ENCODE data around the gene PPP6C.
"Not testable (repeated sequence)": the region's sequence is repeated elsewhere in the genome, so short reads cannot be mapped to it uniquely, and the experiment has no call there.

Gene PPP6C

GRCh38 chr9:125183054-125183453, 6.5 kb downstream of the PPP6C start:
- DNase-seq (ENCODE audit: low read depth, low spot score) = no peak

- not testable (repeated sequence) for DNase-seq (ENCODE audit: low read depth, low spot score)
Observed at GRCh38 chr9:125181756-125182155, 7.8 kb downstream of the PPP6C start.

- DNase-seq (ENCODE audit: low read depth, low spot score) = no peak
Observed at GRCh38 chr9:125180876-125181275, 8.7 kb downstream of the PPP6C start.

GRCh38 chr9:125179776-125180175, 9.8 kb downstream of the PPP6C start:
- DNase-seq (ENCODE audit: low read depth, low spot score) = not testable (repeated sequence)

- DNase-seq (ENCODE audit: low read depth, low spot score) = no peak
Observed at GRCh38 chr9:125177888-125178287, 11.7 kb downstream of the PPP6C start.

- no peak for DNase-seq (ENCODE audit: low read depth, low spot score)
Observed at GRCh38 chr9:125176636-125177035, 13.0 kb downstream of the PPP6C start.

- DNase-seq (ENCODE audit: low read depth, low spot score) = no peak
Observed at GRCh38 chr9:125172031-125172755, 17.4 kb downstream of the PPP6C start.

GRCh38 chr9:125169895-125170294, 19.7 kb downstream of the PPP6C start:
- DNase-seq (ENCODE audit: low read depth, low spot score) = no peak

GRCh38 chr9:125166762-125167161, 22.8 kb downstream of the PPP6C start:
- no peak for DNase-seq (ENCODE audit: low read depth, low spot score)

GRCh38 chr9:125162891-125163290, 26.7 kb downstream of the PPP6C start:
- DNase-seq (ENCODE audit: low read depth, low spot score) = not testable (repeated sequence)

- no peak for DNase-seq (ENCODE audit: low read depth, low spot score)
Observed at GRCh38 chr9:125161284-125161918, 28.2 kb downstream of the PPP6C start.

- DNase-seq (ENCODE audit: low read depth, low spot score) = no peak
Observed at GRCh38 chr9:125160750-125161149, 28.9 kb downstream of the PPP6C start.

- DNase-seq (ENCODE audit: low read depth, low spot score) = no peak
Observed at GRCh38 chr9:125156551-125156950, 33.1 kb downstream of the PPP6C start.

- DNase-seq (ENCODE audit: low read depth, low spot score) = no peak
Observed at GRCh38 chr9:125153712-125154367, 35.8 kb downstream of the PPP6C start.

- no peak for DNase-seq (ENCODE audit: low read depth, low spot score)
Observed at GRCh38 chr9:125151730-125152129, 37.9 kb downstream of the PPP6C start.

- DNase-seq (ENCODE audit: low read depth, low spot score) = no peak
Observed at GRCh38 chr9:125150349-125151245, 39.0 kb downstream of the PPP6C start.

- DNase-seq (ENCODE audit: low read depth, low spot score) = no peak
Observed at GRCh38 chr9:125147401-125147951, 42.1 kb downstream of the PPP6C start.

GRCh38 chr9:125146247-125146646, 43.4 kb downstream of the PPP6C start:
- no peak for DNase-seq (ENCODE audit: low read depth, low spot score)

- no peak for DNase-seq (ENCODE audit: low read depth, low spot score)
Observed at GRCh38 chr9:125145425-125145824, 44.2 kb downstream of the PPP6C start.

GRCh38 chr9:125143377-125144090, 46.1 kb downstream of the PPP6C start, which contains the start of gene SCAI:
TSS of gene SCAI (minus strand) at chr9:125143528. CDS start at chr9:125143437, 91 bp downstream.
- DNase-seq (ENCODE audit: low read depth, low spot score) = peak; percentile 98

Data from brain pericyte (primary cell).